ENCODE data around the gene RAB25. TPM values are rescaled to one million over a fixed set of nuclear protein-coding genes. Genes with fewer than 3 reads are reported as not detected.

RAB25 gene
- 100 to 1,000 TPM; 213 TPM for total RNA-seq

DNA sequence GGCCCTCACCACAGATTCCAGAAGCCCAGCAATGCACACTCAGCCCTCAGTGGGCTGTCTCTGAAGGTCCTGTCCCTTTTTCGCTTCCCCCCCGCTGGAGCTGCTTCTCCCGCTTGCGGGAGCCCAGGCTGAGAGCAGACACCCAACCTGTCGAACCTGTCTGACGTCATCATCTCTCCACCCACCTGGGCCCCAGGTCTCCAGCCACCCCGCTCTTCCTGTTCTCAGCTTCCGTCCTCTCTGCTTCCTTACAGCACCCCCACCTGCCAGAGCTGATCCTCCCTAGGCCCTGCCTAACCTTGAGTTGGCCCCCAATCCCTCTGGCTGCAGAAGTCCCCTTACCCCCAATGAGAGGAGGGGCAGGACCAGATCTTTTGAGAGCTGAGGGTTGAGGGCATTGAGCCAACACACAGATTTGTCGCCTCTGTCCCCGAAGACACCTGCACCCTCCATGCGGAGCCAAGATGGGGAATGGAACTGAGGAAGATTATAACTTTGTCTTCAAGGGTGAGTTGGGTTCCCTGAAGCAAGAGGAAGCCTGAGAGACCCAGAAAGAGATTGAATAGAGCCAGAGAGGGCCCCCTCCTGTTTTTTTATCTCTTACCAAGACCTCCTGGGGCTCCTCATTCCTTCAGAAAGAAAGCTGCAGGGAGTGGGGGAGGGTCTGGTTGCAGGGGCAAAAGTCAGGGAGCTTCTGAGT, at the start of gene RAB25:
Gene RAB25, plus strand, starts transcription at position 224 of the 700 bp plus-strand sequence. Its CDS starts 241 bp downstream, at position 465.
- Histone ChIP-seq H3K36me3 (no peaks in the 10 kb centered on the region), H3K27me3 (no peaks in the 10 kb centered on the region), H3K27ac (peak within 1 kb of the TSS; percentile 84), H3K4me1 (no peaks in the 10 kb centered on the region), H3K9ac (ENCODE audit: low read depth in 2 of 2, low read length in 2 of 2) (peak within 1 kb of the TSS; percentile 38 to 82), H3K4me3 (peak within 1 kb of the TSS; percentile 48), H3K9me3 (no peaks in the 10 kb centered on the region)
- TF ChIP-seq, protein P1, sequence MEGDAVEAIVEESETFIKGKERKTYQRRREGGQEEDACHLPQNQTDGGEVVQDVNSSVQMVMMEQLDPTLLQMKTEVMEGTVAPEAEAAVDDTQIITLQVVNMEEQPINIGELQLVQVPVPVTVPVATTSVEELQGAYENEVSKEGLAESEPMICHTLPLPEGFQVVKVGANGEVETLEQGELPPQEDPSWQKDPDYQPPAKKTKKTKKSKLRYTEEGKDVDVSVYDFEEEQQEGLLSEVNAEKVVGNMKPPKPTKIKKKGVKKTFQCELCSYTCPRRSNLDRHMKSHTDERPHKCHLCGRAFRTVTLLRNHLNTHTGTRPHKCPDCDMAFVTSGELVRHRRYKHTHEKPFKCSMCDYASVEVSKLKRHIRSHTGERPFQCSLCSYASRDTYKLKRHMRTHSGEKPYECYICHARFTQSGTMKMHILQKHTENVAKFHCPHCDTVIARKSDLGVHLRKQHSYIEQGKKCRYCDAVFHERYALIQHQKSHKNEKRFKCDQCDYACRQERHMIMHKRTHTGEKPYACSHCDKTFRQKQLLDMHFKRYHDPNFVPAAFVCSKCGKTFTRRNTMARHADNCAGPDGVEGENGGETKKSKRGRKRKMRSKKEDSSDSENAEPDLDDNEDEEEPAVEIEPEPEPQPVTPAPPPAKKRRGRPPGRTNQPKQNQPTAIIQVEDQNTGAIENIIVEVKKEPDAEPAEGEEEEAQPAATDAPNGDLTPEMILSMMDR (IDR thresholded peaks at IDR 0.05) = no peak
- intact Hi-C loops (cut with DNase I) = no loop called here
- DNase-seq = peak; percentile 92

DNA sequence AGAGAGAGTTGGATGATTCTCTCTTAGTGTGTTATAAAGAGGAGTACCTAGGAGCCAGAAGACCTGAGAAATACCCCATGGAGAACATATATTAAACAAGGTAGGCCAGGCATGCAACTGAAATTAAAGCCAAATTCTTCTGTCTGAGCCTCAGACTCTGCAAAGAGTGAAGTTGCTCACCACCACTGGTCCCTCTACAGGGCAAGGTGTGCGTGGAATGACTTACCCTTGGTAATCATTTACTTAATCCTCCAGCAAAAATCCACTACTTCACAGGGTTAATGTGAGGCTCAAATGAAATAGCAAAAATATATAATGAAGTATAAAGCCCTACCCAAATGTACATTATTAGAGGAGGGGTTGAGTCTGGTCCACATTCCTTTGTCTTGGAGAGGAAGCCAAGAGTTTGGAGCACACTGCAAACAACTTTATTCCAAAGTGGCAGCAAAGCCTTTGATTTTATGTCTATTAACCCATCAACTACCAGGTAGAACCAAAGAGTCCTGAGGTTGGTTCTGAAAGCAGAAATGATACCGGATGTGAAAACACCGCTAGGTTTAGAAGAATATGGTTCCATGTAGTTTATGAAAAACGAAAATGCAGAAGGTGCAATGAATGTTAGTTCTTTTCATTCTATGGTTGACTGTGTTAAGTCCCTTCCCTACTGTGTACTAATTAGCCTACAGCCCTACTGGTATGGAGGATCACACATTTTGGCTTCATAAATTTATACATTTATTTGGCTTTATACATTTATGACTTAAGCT, 48.7 kb upstream of the RAB25 start:
- TF ChIP-seq, protein P1 (IDR thresholded peaks at IDR 0.05) = no peak
- H3K27ac ChIP-seq = no peak overlapping the region
- no peaks in the 10 kb centered on the region for H3K27me3 ChIP-seq
- no peak for DNase-seq
- peaks cover 23% of the 10 kb centered on the region for H3K36me3 ChIP-seq
- H3K9me3 ChIP-seq = no peaks in the 10 kb centered on the region
- no peak overlapping the region for H3K4me3 ChIP-seq
- intact Hi-C loops (cut with DNase I) = no loop called here
- no peak overlapping the region for H3K9ac ChIP-seq (ENCODE audit: low read depth in 2 of 2, low read length in 2 of 2)
- no peaks in the 10 kb centered on the region for H3K4me1 ChIP-seq

DNA sequence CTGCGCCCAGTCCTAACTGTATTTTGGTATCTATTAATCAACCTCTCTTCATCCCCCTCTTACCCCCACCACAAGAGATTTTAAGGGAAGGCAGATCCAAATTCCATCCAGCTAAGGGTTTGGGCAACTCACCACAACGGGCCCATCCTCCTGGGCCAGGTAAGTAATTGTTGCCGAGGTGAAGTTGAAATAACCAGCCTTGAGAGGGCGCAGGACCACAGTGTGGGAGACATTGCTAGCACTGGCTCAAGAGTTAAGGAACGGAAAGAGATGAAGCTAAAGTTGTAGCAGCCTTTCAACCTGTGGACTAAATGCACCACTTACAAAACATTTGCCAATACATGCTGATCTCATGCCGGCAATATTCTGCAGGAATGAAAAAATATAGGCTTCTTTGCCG, 46.1 kb upstream of the RAB25 start:
- Histone ChIP-seq H3K4me1 (no peaks in the 10 kb centered on the region), H3K27me3 (no peaks in the 10 kb centered on the region), H3K9ac (ENCODE audit: low read depth in 2 of 2, low read length in 2 of 2) (no peak overlapping the region), H3K27ac (no peak overlapping the region), H3K4me3 (no peak overlapping the region), H3K9me3 (no peaks in the 10 kb centered on the region), H3K36me3 (peaks cover 23% of the 10 kb centered on the region)
- DNase-seq = no peak
- intact Hi-C loops (cut with DNase I) = no loop called here
- TF ChIP-seq, protein P1 (IDR thresholded peaks at IDR 0.05) = no peak

DNA sequence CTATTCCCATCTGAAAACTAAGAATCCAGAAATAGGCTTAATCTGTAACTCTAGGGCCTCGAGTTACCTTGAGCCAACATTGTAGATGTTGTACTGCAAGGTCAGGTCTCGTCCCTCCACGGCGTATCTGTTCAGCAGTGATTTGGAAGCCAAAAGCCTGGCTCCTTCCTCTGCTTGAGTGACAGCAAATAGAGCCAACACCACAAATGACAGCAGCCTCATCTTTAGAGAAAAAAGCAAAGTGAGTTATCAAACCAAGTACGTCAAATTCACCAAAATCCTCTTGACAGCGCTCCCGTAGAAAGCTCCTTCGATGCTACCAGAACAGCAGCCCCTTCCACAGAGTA, 41.0 kb upstream of the RAB25 start:
- TF ChIP-seq, protein P1 (IDR thresholded peaks at IDR 0.05) = no peak
- Histone ChIP-seq H3K27me3 (no peaks in the 10 kb centered on the region), H3K27ac (peak overlapping the region; percentile 80), H3K9me3 (no peaks in the 10 kb centered on the region), H3K36me3 (peaks cover 8% of the 10 kb centered on the region), H3K9ac (ENCODE audit: low read depth in 2 of 2, low read length in 2 of 2) (peak overlapping the region; percentile 72 to 82), H3K4me3 (peak overlapping the region; percentile 89), H3K4me1 (no peaks in the 10 kb centered on the region)
- DNase-seq = no peak
- intact Hi-C loops (cut with DNase I) = no loop called here

DNA sequence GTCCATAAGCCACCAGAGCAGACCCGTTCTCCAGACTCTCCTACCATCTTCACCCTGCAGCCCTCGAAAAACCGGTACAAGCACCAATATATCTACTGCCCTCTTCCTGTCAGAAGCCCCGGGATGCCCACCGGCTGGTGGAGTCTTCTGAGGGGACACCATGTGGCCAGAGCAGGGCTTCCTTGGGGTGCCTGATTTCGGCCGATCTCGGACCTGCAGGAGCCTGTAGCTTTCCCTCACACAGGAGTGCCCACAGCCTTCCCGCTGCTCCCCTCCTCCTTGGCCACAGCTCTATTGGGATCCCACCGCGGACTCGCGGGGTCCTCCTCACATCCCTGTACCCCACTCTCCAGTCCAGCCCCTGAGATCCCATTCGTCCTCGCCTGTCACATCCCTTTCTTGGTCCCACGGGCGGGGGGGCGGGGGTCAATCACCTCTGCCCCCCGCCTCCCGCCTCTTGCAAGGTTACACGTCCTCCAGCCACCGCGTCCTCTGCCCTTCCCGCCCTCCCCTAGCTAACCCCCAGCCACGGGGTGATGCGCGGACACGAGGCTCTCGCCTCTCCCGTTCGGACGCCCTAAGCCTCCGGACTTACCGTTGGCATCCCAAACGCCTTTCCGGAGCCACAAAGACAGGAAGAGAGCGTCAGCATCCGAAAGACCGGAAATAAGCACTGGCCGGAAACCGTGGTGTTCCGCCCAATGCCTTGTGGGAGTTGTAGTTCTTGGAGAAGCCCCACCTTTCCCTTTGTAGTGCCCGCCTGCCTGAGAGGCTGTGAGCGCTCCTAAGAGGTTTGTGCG, 40.5 kb upstream of the RAB25 start, which contains the start of gene SSR2:
Gene SSR2, minus strand, starts transcription at position 659 of the 800 bp plus-strand sequence. CDS start 784 bp downstream, outside the sequence.
- intact Hi-C loops (cut with DNase I) = no loop called here
- TF ChIP-seq, protein P1 (IDR thresholded peaks at IDR 0.05) = no peak
- no peaks in the 10 kb centered on the region for H3K9me3 ChIP-seq
- H3K27me3 ChIP-seq = no peaks in the 10 kb centered on the region
- H3K4me1 ChIP-seq = no peaks in the 10 kb centered on the region
- peak; percentile 94 for DNase-seq
- H3K36me3 ChIP-seq = peaks cover 8% of the 10 kb centered on the region
- peak within 1 kb of the TSS; percentile 80 for H3K27ac ChIP-seq
- H3K4me3 ChIP-seq = peak within 1 kb of the TSS; percentile 89
- H3K9ac ChIP-seq (ENCODE audit: low read depth in 2 of 2, low read length in 2 of 2) = peak within 1 kb of the TSS; percentile 72 to 82

Measured in colonic mucosa (tissue), 4 donors.